Measurements from ENCODE around the gene LCOR.

DNA sequence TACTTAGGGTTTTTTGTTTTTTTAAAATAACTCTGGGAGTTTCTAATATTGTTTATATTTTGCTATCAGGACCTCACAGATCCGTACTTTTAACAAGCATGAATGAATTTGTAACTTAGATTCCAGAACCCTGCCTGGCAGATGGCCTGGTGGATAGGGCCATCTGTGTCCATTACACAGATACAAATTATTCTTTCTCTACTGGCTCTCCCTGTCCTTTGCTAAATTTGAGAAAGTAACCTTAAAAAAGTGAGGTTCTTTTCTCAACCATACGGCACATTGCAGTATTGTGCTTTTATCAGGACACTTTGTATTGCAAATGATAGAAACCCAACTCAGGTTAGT, 26.6 kb downstream of the LCOR start:
- TF ChIP-seq, protein P1, sequence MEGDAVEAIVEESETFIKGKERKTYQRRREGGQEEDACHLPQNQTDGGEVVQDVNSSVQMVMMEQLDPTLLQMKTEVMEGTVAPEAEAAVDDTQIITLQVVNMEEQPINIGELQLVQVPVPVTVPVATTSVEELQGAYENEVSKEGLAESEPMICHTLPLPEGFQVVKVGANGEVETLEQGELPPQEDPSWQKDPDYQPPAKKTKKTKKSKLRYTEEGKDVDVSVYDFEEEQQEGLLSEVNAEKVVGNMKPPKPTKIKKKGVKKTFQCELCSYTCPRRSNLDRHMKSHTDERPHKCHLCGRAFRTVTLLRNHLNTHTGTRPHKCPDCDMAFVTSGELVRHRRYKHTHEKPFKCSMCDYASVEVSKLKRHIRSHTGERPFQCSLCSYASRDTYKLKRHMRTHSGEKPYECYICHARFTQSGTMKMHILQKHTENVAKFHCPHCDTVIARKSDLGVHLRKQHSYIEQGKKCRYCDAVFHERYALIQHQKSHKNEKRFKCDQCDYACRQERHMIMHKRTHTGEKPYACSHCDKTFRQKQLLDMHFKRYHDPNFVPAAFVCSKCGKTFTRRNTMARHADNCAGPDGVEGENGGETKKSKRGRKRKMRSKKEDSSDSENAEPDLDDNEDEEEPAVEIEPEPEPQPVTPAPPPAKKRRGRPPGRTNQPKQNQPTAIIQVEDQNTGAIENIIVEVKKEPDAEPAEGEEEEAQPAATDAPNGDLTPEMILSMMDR (IDR thresholded peaks at IDR 0.05; ENCODE audit: low read depth, low read length): no peak
- TF ChIP-seq MYC (IDR thresholded peaks at IDR 0.05; ENCODE audit: low read depth, low read length): no peak
- no peak for TF ChIP-seq POLR2A (IDR thresholded peaks at IDR 0.05; ENCODE audit: extremely low read depth, insufficient read length)

Data from NB4 (cell line).